Mesenchymal stem cell (in vitro differentiated cells and primary cell): ENCODE results near the gene ESPN.

Experiments
- DNase-seq: peaks from one replicate; pipeline ENCODE4 v3.0.0-alpha.2; 2013
- H2AFZ ChIP-seq: one replicate; pipeline ENCODE4 v1.6.1; 2013; ENCODE audit warnings: low read depth, mild to moderate bottlenecking, control low read depth, inconsistent platforms, low read length, moderate library complexity
- H2AK5ac ChIP-seq: 2 replicates; pipeline ENCODE4 v1.6.1; 2013; ENCODE audit warnings: low read length, moderate library complexity, mild to moderate bottlenecking, inconsistent platforms; ENCODE audit not compliant: severe bottlenecking
- H2BK120ac ChIP-seq: one replicate; pipeline ENCODE4 v1.6.1; 2013; ENCODE audit warnings: low read depth, mild to moderate bottlenecking, inconsistent platforms, low read length, moderate library complexity
- H2BK12ac ChIP-seq, 2 experiments: one replicate each; pipeline ENCODE4 v1.6.1; 2013; ENCODE audit warnings: inconsistent platforms in 2 of 2, low read length in 2 of 2, mild to moderate bottlenecking in 2 of 2, moderate library complexity in 2 of 2, control low read depth in 1 of 2
- H2BK15ac ChIP-seq: one replicate; pipeline ENCODE4 v1.6.1; 2013; ENCODE audit warnings: mild to moderate bottlenecking, low read depth, inconsistent platforms; ENCODE audit not compliant: poor library complexity, severe bottlenecking
- H2BK5ac ChIP-seq: 2 replicates; pipeline ENCODE4 v1.6.1; 2013; ENCODE audit warnings: low read depth, mild to moderate bottlenecking, low read length, control low read depth, inconsistent platforms; ENCODE audit not compliant: poor library complexity, severe bottlenecking
- H3K14ac ChIP-seq, 2 experiments: one replicate each; pipeline ENCODE4 v1.6.1; 2013; ENCODE audit warnings: inconsistent platforms in 2 of 2, low read length in 2 of 2, control low read depth in 1 of 2, mild to moderate bottlenecking in 1 of 2, moderate library complexity in 1 of 2
- H3K18ac ChIP-seq, 2 experiments: one replicate each; pipeline ENCODE4 v1.6.1; 2013; ENCODE audit warnings: inconsistent platforms in 2 of 2, low read length in 2 of 2, control low read depth in 1 of 2, low read depth in 1 of 2, mild to moderate bottlenecking in 1 of 2
- H3K23ac ChIP-seq, 2 experiments: one replicate each; pipeline ENCODE4 v1.6.1; 2013; ENCODE audit warnings: inconsistent platforms in 2 of 2, low read length in 2 of 2, mild to moderate bottlenecking in 2 of 2, moderate library complexity in 2 of 2, control low read depth in 1 of 2
- H3K27ac ChIP-seq: 2 replicates; pipeline ENCODE4 v1.5.1; 2013; ENCODE audit warnings: mild to moderate bottlenecking, moderate library complexity, low read length, control low read depth, inconsistent platforms; ENCODE audit not compliant: poor library complexity, severe bottlenecking
- H3K27me3 ChIP-seq, 2 experiments: 2 replicates each; pipeline versions ENCODE4 v1.6.1 to v1.7.0; 2013; ENCODE audit warnings: low read length in 2 of 2, mild to moderate bottlenecking in 2 of 2, moderate library complexity in 2 of 2, control low read depth in 1 of 2, inconsistent platforms in 1 of 2; ENCODE audit not compliant: control insufficient read depth in 1 of 2, insufficient read depth in 1 of 2
- H3K36me3 ChIP-seq, 2 experiments: 2 replicates each; pipeline versions ENCODE4 v1.6.1 to v1.7.0; 2013; ENCODE audit warnings: low read length in 2 of 2, control low read depth in 1 of 2, inconsistent platforms in 1 of 2, low read depth in 1 of 2, mild to moderate bottlenecking in 1 of 2; ENCODE audit not compliant: insufficient read depth in 2 of 2, control insufficient read depth in 1 of 2
- H3K4ac ChIP-seq, 2 experiments: one replicate each; pipeline ENCODE4 v1.6.1; 2013; ENCODE audit warnings: inconsistent platforms in 2 of 2, low read length in 2 of 2, mild to moderate bottlenecking in 2 of 2, moderate library complexity in 2 of 2, control low read depth in 1 of 2, low read depth in 1 of 2
- H3K4me1 ChIP-seq: 2 replicates; pipeline ENCODE4 v1.6.1; 2013; ENCODE audit warnings: low read depth, low read length, control low read depth; ENCODE audit not compliant: control insufficient read depth, insufficient read depth
- H3K4me2 ChIP-seq: 2 replicates; pipeline ENCODE4 v1.6.1; 2013; ENCODE audit warnings: low read length, mild to moderate bottlenecking, inconsistent platforms; ENCODE audit not compliant: poor library complexity, severe bottlenecking
- H3K4me3 ChIP-seq, 2 experiments: 2 replicates each; pipeline versions ENCODE4 v1.5.1 to v1.7.0; 2013; ENCODE audit warnings: low read length in 2 of 2, mild to moderate bottlenecking in 2 of 2, control low read depth in 1 of 2, low read depth in 1 of 2; ENCODE audit not compliant: insufficient read depth in 1 of 2
- H3K79me1 ChIP-seq: replicated peaks from 2 replicates; pipeline ENCODE4 v1.6.1; 2013; ENCODE audit warnings: mild to moderate bottlenecking, control low read depth, low read length, inconsistent platforms; ENCODE audit not compliant: poor library complexity, severe bottlenecking
- H3K9ac ChIP-seq: 2 replicates; pipeline ENCODE4 v1.7.0; 2013; ENCODE audit warnings: mild to moderate bottlenecking, low read length, moderate library complexity
- H3K9me3 ChIP-seq: 2 replicates; pipeline ENCODE4 v1.7.0; 2013; ENCODE audit warnings: mild to moderate bottlenecking, low read length; ENCODE audit not compliant: control insufficient read depth
- H4K8ac ChIP-seq: one replicate; pipeline ENCODE4 v1.6.1; 2013; ENCODE audit warnings: inconsistent platforms, mild to moderate bottlenecking, low read length, moderate library complexity
- H4K91ac ChIP-seq: one replicate; pipeline ENCODE4 v1.6.1; 2013; ENCODE audit warnings: mild to moderate bottlenecking, low read length, inconsistent platforms
- WGBS: methylation state at CpG from one replicate; pipeline ENCODE4 v1.1.7; 2013; ENCODE audit warnings: mixed read lengths; 5-methylcytosine and 5-hydroxymethylcytosine counted together

The ESPN gene

GRCh38 chr1:6502000-6502891, 77.7 kb downstream of the ESPN start:
- Histone ChIP-seq H4K8ac (no peak overlapping the region), H3K14ac (no peak overlapping the region), H2BK15ac (no peak overlapping the region), H3K27me3 (peaks cover 0 to 33% of the 10 kb centered on the region in 2 experiments), H3K4ac (peak overlapping the region in 1 of 2 experiments; percentile 46), H2BK12ac (no peak overlapping the region), H3K27ac (no peak overlapping the region), H3K9me3 (no peaks in the 10 kb centered on the region), H3K4me3 (no peak overlapping the region), H3K4me2 (no peak overlapping the region), H3K9ac (no peak overlapping the region), H3K79me1 (no peaks in the 10 kb centered on the region), H2AK5ac (no peak overlapping the region), H2BK5ac (no peak overlapping the region), H3K36me3 (no peaks in the 10 kb centered on the region), H3K18ac (no peak overlapping the region), H4K91ac (no peak overlapping the region), H2AFZ (no peak overlapping the region), H3K23ac (no peak overlapping the region), H2BK120ac (no peak overlapping the region), H3K4me1 (peaks cover 12% of the 10 kb centered on the region)
- WGBS, result 93% methylated on average over 31 of the region's 31 CpGs
- DNase-seq, result no peak

GRCh38 chr1:6503884-6504602, 79.5 kb downstream of the ESPN start:
- H3K4me1 ChIP-seq, result peaks cover 8% of the 10 kb centered on the region
- H3K79me1 ChIP-seq, result no peaks in the 10 kb centered on the region
- H2BK12ac ChIP-seq, result no peak overlapping the region
- no peak overlapping the region for H3K4ac ChIP-seq
- H2AK5ac ChIP-seq, result no peak overlapping the region
- H2BK15ac ChIP-seq, result no peak overlapping the region
- DNase-seq, result no peak
- no peak overlapping the region for H2BK5ac ChIP-seq
- H3K4me2 ChIP-seq, result no peak overlapping the region
- H3K27me3 ChIP-seq, result peaks cover 0 to 40% of the 10 kb centered on the region in 2 experiments
- no peak overlapping the region for H2AFZ ChIP-seq
- no peak overlapping the region for H3K23ac ChIP-seq
- no peak overlapping the region for H4K8ac ChIP-seq
- no peak overlapping the region for H4K91ac ChIP-seq
- no peak overlapping the region for H2BK120ac ChIP-seq
- no peaks in the 10 kb centered on the region for H3K9me3 ChIP-seq
- WGBS, result 84% methylated on average over 20 of the region's 20 CpGs
- no peak overlapping the region for H3K4me3 ChIP-seq
- H3K36me3 ChIP-seq, result no peaks in the 10 kb centered on the region
- no peak overlapping the region for H3K9ac ChIP-seq
- no peak overlapping the region for H3K27ac ChIP-seq
- no peak overlapping the region for H3K18ac ChIP-seq
- no peak overlapping the region for H3K14ac ChIP-seq

- no peak overlapping the region for H3K4me2 ChIP-seq
- H3K14ac ChIP-seq, result no peak overlapping the region
- H3K18ac ChIP-seq, result no peak overlapping the region
- H2BK12ac ChIP-seq, result no peak overlapping the region
- no peaks in the 10 kb centered on the region for H3K9me3 ChIP-seq
- H2AK5ac ChIP-seq, result no peak overlapping the region
- no peaks in the 10 kb centered on the region for H3K36me3 ChIP-seq
- no peak overlapping the region for H3K4ac ChIP-seq
- peaks cover 0 to 43% of the 10 kb centered on the region in 2 experiments for H3K27me3 ChIP-seq
- DNase-seq, result no peak
- peaks cover 8% of the 10 kb centered on the region for H3K4me1 ChIP-seq
- no peaks in the 10 kb centered on the region for H3K79me1 ChIP-seq
- no peak overlapping the region for H4K91ac ChIP-seq
- no peak overlapping the region for H2BK5ac ChIP-seq
- no peak overlapping the region for H2AFZ ChIP-seq
- no peak overlapping the region for H3K23ac ChIP-seq
- H2BK15ac ChIP-seq, result no peak overlapping the region
- no peak overlapping the region for H3K4me3 ChIP-seq
- H4K8ac ChIP-seq, result no peak overlapping the region
- H3K9ac ChIP-seq, result no peak overlapping the region
- 96% methylated on average over 15 of the region's 15 CpGs for WGBS
- no peak overlapping the region for H3K27ac ChIP-seq
- H2BK120ac ChIP-seq, result no peak overlapping the region
Measured at GRCh38 chr1:6504887-6505286, 80.3 kb downstream of the ESPN start.
